ENCODE results near the gene CCDC88C. TPM values are rescaled to one million over a fixed set of nuclear protein-coding genes. Genes with fewer than 3 reads are reported as not detected.

Gene CCDC88C
- total and polyA plus RNA-seq, 9 donors, result 2.0 to 17.7 (median 3.9) TPM

GRCh38 chr14:91358654-91359220, 58.9 kb downstream of the CCDC88C start:
- 95 to 99% (median 97%) methylated on average over 13 of the region's 13 CpGs for WGBS, 3 donors
- TF ChIP-seq POLR2A (IDR thresholded peaks at IDR 0.05) (no peak), CTCF (IDR thresholded peaks at IDR 0.05) (no peak), EP300 (IDR thresholded peaks at IDR 0.05) (no peak)
- Histone ChIP-seq H3K4me1 (ENCODE audit: insufficient read depth) (peaks cover 2% of the 10 kb centered on the region), H3K36me3 (no peaks in the 10 kb centered on the region), H3K27ac (no peak overlapping the region), H3K27me3 (no peaks in the 10 kb centered on the region), H3K4me3 (no peak overlapping the region), H3K9me3 (no peaks in the 10 kb centered on the region)
- no peak for DNase-seq
- intact Hi-C loops (cut with DNase I), result no loop called here

DNA sequence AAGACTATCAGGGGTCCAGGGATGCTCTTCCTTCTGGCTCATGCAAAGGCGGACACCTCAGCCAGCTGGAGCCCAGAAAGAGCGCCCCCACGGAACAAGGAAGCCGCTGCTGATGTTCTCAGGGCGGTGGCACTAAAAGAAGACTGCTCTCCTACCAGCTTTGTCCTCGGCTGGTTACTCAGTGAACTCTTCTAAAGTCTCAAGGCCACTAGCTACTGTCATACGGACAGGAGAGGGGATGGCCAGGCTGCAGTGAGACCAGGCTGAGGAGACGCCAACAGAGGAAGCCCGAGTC, 59.6 kb downstream of the CCDC88C start:
- no peak overlapping the region for H3K27ac ChIP-seq
- peaks cover 2% of the 10 kb centered on the region for H3K4me1 ChIP-seq (ENCODE audit: insufficient read depth)
- no peaks in the 10 kb centered on the region for H3K27me3 ChIP-seq
- H3K9me3 ChIP-seq, result no peaks in the 10 kb centered on the region
- no peak overlapping the region for H3K4me3 ChIP-seq
- H3K36me3 ChIP-seq, result no peaks in the 10 kb centered on the region
- TF ChIP-seq CTCF (IDR thresholded peaks at IDR 0.05), result no peak
- no peak for TF ChIP-seq EP300 (IDR thresholded peaks at IDR 0.05)
- TF ChIP-seq POLR2A (IDR thresholded peaks at IDR 0.05), result no peak
- WGBS, 3 donors, result 85 to 94% (median 87%) methylated on average over 9 of the region's 9 CpGs
- DNase-seq, result no peak
- intact Hi-C loops (cut with DNase I), result no loop called here

DNA sequence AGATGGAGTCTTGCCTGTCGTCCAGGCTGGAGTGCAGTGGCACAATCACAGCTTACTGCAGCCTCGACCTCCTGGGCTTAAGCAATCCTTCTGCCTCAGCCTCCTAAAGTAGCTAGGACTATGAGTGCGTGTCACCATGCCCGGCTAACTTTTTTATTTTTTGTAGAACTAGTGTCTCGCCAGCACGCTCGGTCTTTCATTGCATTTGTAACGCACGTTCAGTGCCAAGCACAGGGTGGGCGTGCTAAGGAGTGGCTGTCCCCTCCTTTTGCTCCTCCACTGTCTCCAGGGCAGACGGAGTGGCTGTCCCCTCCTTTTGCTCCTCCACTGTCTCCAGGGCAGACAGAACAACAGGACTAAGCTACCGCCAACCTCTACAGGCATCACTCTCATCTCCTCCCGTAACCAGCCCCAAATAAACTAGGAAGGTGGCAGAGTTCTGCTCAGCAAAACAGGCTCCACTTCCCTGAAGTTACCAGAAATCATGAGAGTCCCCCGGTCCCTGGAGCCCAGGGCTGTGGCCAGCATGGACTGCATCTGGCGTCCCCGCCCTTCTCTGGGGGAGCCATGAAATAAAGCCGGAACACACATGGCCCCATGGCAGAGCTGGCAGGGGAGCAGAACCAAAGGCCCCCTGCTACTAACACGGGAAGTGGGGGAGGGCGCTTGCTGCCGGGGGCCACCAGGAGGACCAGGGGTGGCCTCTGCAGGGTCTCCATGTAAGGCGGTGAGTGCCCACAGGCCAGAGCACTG, 60.2 kb downstream of the CCDC88C start:
- H3K36me3 ChIP-seq, result no peaks in the 10 kb centered on the region
- intact Hi-C loops (cut with DNase I), result no loop called here
- TF ChIP-seq EP300 (IDR thresholded peaks at IDR 0.05) (no peak), CTCF (IDR thresholded peaks at IDR 0.05) (no peak), POLR2A (IDR thresholded peaks at IDR 0.05) (no peak)
- whole genome bisulfite sequencing, 3 donors, result 92 to 96% (median 95%) methylated on average over 21 of the region's 21 CpGs
- DNase-seq, result no peak
- no peak overlapping the region for H3K4me3 ChIP-seq
- peaks cover 5% of the 10 kb centered on the region for H3K4me1 ChIP-seq (ENCODE audit: insufficient read depth)
- H3K27ac ChIP-seq, result no peak overlapping the region
- no peaks in the 10 kb centered on the region for H3K27me3 ChIP-seq
- no peaks in the 10 kb centered on the region for H3K9me3 ChIP-seq

DNA sequence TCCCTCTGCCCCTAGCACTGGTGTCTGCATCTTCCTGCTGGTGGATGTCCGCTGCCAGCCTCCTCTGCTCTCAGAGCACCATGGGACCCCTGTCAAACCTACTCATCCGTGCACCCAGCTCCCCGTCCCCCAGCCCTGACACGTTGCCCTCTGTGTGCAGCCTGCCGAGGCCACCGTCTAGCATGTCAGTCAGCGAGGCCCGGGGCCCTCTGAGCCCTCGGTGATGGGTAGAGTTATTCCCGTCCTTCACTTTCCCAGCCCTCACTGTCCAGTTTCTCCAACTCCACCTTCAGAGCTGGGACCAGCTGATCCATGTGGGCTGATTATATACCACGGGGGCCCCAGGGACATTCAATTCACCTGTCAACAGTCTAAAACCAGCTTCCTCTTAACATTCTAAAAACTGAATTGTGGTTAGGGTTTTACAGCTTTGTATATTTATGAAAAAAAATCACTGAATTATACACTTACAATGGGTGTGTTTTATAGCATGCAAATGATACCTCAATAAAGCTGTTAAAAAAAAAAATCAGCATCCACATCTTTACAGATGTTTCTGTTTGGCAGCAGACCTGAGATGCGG, 61.3 kb downstream of the CCDC88C start:
- no peak overlapping the region for H3K27ac ChIP-seq
- H3K4me1 ChIP-seq (ENCODE audit: insufficient read depth), result peaks cover 3% of the 10 kb centered on the region
- H3K4me3 ChIP-seq, result no peak overlapping the region
- no peak for DNase-seq
- intact Hi-C loops (cut with DNase I), result no loop called here
- TF ChIP-seq EP300 (IDR thresholded peaks at IDR 0.05), result no peak
- TF ChIP-seq POLR2A (IDR thresholded peaks at IDR 0.05), result no peak
- no peak for TF ChIP-seq CTCF (IDR thresholded peaks at IDR 0.05)
- WGBS, 3 donors, result 81 to 86% (median 84%) methylated on average over 12 of the region's 12 CpGs
- H3K9me3 ChIP-seq, result no peaks in the 10 kb centered on the region
- H3K36me3 ChIP-seq, result no peaks in the 10 kb centered on the region
- H3K27me3 ChIP-seq, result no peaks in the 10 kb centered on the region
